SK-N-SH treated with all-trans-retinoic acid at 6 μM for 48 hours (cell line): ENCODE data around the gene GRK4.

ENCODE experiments used
- ATAC-seq: fragments of 200-7000 bp; cut with Tn5 transposase; 3 replicates; pipeline ENCODE4 v1.9.1; 2020; ENCODE audit warnings: mild to moderate bottlenecking, moderate library complexity
- ARNTL ChIP-seq: fragments of 450-650 bp; formaldehyde crosslinking; IDR thresholded peaks from 2 replicates; pipeline ENCODE4 v1.5.0; 2020; ENCODE audit warnings: low read depth, mild to moderate bottlenecking, moderate library complexity, borderline replicate concordance
- BACH2 ChIP-seq: fragments of 250-450 bp; sonication (Bioruptor Pico); IDR thresholded peaks from 2 replicates; pipeline ENCODE4 v1.9.0; 2021; ENCODE audit warnings: mild to moderate bottlenecking, borderline replicate concordance
- CREB5 ChIP-seq: fragments of 250-450 bp; sonication (Bioruptor Pico); IDR thresholded peaks from 2 replicates; pipeline ENCODE4 v1.5.1; 2020; ENCODE audit warnings: low read depth, mild to moderate bottlenecking, moderate library complexity
- CSRNP3 ChIP-seq: fragments of 250-450 bp; sonication (Bioruptor Pico); IDR thresholded peaks from 2 replicates; pipeline ENCODE4 v1.5.1; 2021; ENCODE audit warnings: mild to moderate bottlenecking, moderate library complexity
- ESRRG ChIP-seq: fragments of 250-450 bp; sonication (Bioruptor Pico); IDR thresholded peaks from 2 replicates; pipeline ENCODE4 v1.6.1; 2021; ENCODE audit warnings: mild to moderate bottlenecking
- GLIS3 ChIP-seq: fragments of 250-450 bp; sonication (Bioruptor Pico); IDR thresholded peaks from 2 replicates; pipeline ENCODE4 v1.5.0; 2020; ENCODE audit warnings: mild to moderate bottlenecking, moderate library complexity
- ISL1 ChIP-seq: fragments of 250-450 bp; sonication (Bioruptor Pico); IDR thresholded peaks from 2 replicates; pipeline ENCODE4 v2.1.2; 2022; ENCODE audit warnings: mild to moderate bottlenecking, moderate library complexity
- PATZ1 ChIP-seq: fragments of 250-450 bp; sonication (Bioruptor Pico); IDR thresholded peaks from 2 replicates; pipeline ENCODE4 v1.8.0; 2020; ENCODE audit warnings: mild to moderate bottlenecking, moderate library complexity, borderline replicate concordance
- POU6F1 ChIP-seq: fragments of 250-450 bp; sonication (Bioruptor Pico); IDR thresholded peaks from 2 replicates; pipeline ENCODE4 v1.8.0; 2021; ENCODE audit warnings: low read depth, mild to moderate bottlenecking, moderate library complexity, borderline replicate concordance
- PPARA ChIP-seq: fragments of 250-450 bp; sonication (Bioruptor Pico); IDR thresholded peaks from 2 replicates; pipeline ENCODE4 v1.5.0; 2020; ENCODE audit warnings: mild to moderate bottlenecking, borderline replicate concordance
- RARB ChIP-seq: fragments of 250-450 bp; sonication (Bioruptor Pico); IDR thresholded peaks from 2 replicates; pipeline ENCODE4 v1.8.0; 2021; ENCODE audit warnings: mild to moderate bottlenecking, moderate library complexity
- SNAI2 ChIP-seq: fragments of 250-450 bp; sonication (Bioruptor Pico); IDR thresholded peaks from 2 replicates; pipeline ENCODE4 v1.5.0; 2020; ENCODE audit warnings: mild to moderate bottlenecking, moderate library complexity
- TCF4 ChIP-seq: fragments of 250-450 bp; sonication (Bioruptor Pico); IDR thresholded peaks from 2 replicates; pipeline ENCODE4 v1.8.0; 2021; ENCODE audit warnings: mild to moderate bottlenecking, moderate library complexity, borderline replicate concordance
- TOX ChIP-seq: fragments of 250-450 bp; sonication (Bioruptor Pico); IDR thresholded peaks from 2 replicates; pipeline ENCODE4 v1.8.0; 2021; ENCODE audit warnings: mild to moderate bottlenecking, moderate library complexity, borderline replicate concordance
- TSHZ2 ChIP-seq: fragments of 250-450 bp; sonication (Bioruptor Pico); IDR thresholded peaks from 2 replicates; pipeline ENCODE4 v1.5.0; 2020; ENCODE audit warnings: mild to moderate bottlenecking, moderate library complexity
- ZC3H10 ChIP-seq: fragments of 250-450 bp; sonication (Bioruptor Pico); IDR thresholded peaks from 2 replicates; pipeline ENCODE4 v1.5.1; 2021; ENCODE audit warnings: mild to moderate bottlenecking, moderate library complexity
- ZFP3 ChIP-seq: fragments of 250-450 bp; sonication (Bioruptor Pico); IDR thresholded peaks from 2 replicates; pipeline ENCODE4 v1.5.0; 2020; ENCODE audit warnings: mild to moderate bottlenecking, moderate library complexity
- ZNF565 ChIP-seq: fragments of 450-650 bp; formaldehyde crosslinking; conservative IDR thresholded peaks from 2 replicates; pipeline ENCODE4 v1.5.0; 2020; ENCODE audit warnings: low read depth, mild to moderate bottlenecking, moderate library complexity
- ZNF70 ChIP-seq: fragments of 450-650 bp; formaldehyde crosslinking; IDR thresholded peaks from 2 replicates; pipeline ENCODE4 v1.5.0; 2020; ENCODE audit warnings: mild to moderate bottlenecking, moderate library complexity
- ZNF8 ChIP-seq: fragments of 450-650 bp; formaldehyde crosslinking; IDR thresholded peaks from 2 replicates; pipeline ENCODE4 v1.5.0; 2020; ENCODE audit warnings: mild to moderate bottlenecking, moderate library complexity

The GRK4 gene

GRCh38 chr4:3017504-3017903 lies 54.1 kb downstream of the GRK4 start:
- TF ChIP-seq TCF4 (CRISPR knock-in tag) (peak; percentile 42; the same call in 1 of the 2 replicates), TSHZ2 (CRISPR knock-in tag) (no peak)
- ATAC-seq: peak; percentile 26; the same call in 2 of the 3 replicates

- no peak for ATAC-seq
- TF ChIP-seq GLIS3 (CRISPR knock-in tag) (no peak), ZFP3 (CRISPR knock-in tag) (no peak), PPARA (CRISPR knock-in tag) (no peak), BACH2 (no peak), RARB (CRISPR knock-in tag) (no peak), TOX (no peak), ARNTL (no peak), POU6F1 (CRISPR knock-in tag) (no peak)
Observed at GRCh38 chr4:3019145-3019846, 55.9 kb downstream of the GRK4 start.

- no peak for ATAC-seq
- TF ChIP-seq POU6F1 (CRISPR knock-in tag) (no peak), ARNTL (no peak), RARB (CRISPR knock-in tag) (no peak), ESRRG (CRISPR knock-in tag) (no peak), ZNF565 (no peak)
Observed at GRCh38 chr4:3021127-3021526, 57.8 kb downstream of the GRK4 start.

GRCh38 chr4:3021627-3022026 lies 58.3 kb downstream of the GRK4 start:
- ATAC-seq: no peak
- TF ChIP-seq ZNF8 (CRISPR knock-in tag) (no peak), BACH2 (no peak), TCF4 (CRISPR knock-in tag) (no peak), ISL1 (no peak), PATZ1 (CRISPR knock-in tag) (no peak), CREB5 (CRISPR knock-in tag) (no peak), ZFP3 (CRISPR knock-in tag) (no peak), TOX (no peak), POU6F1 (CRISPR knock-in tag) (no peak), ARNTL (no peak), ESRRG (CRISPR knock-in tag) (no peak), ZNF70 (CRISPR knock-in tag) (no peak), PPARA (CRISPR knock-in tag) (no peak), CSRNP3 (CRISPR knock-in tag) (no peak), SNAI2 (CRISPR knock-in tag) (no peak), ZC3H10 (CRISPR knock-in tag) (no peak), ZNF565 (no peak)
